Measurements from ENCODE around the gene NIM1K.

The NIM1K gene

GRCh38 chr5:43309637-43310036 lies 117.6 kb downstream of the NIM1K start:
- no peak for DNase-seq (ENCODE audit: extremely low spot score)
- TF ChIP-seq, protein P1, sequence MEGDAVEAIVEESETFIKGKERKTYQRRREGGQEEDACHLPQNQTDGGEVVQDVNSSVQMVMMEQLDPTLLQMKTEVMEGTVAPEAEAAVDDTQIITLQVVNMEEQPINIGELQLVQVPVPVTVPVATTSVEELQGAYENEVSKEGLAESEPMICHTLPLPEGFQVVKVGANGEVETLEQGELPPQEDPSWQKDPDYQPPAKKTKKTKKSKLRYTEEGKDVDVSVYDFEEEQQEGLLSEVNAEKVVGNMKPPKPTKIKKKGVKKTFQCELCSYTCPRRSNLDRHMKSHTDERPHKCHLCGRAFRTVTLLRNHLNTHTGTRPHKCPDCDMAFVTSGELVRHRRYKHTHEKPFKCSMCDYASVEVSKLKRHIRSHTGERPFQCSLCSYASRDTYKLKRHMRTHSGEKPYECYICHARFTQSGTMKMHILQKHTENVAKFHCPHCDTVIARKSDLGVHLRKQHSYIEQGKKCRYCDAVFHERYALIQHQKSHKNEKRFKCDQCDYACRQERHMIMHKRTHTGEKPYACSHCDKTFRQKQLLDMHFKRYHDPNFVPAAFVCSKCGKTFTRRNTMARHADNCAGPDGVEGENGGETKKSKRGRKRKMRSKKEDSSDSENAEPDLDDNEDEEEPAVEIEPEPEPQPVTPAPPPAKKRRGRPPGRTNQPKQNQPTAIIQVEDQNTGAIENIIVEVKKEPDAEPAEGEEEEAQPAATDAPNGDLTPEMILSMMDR (IDR thresholded peaks at IDR 0.05; ENCODE audit: control extremely low read depth, extremely low read depth, low read depth, missing control alignments) = no peak
- ChIA-PET CTCF (interaction anchor here (1.0 to 1.4 kb wide), 3 partner anchors 12 to 82 kb away, joined by 3 to 4 read pairs (median 3); no protein-coding TSS in a partner anchor), POLR2A (no interaction called here)

DNA sequence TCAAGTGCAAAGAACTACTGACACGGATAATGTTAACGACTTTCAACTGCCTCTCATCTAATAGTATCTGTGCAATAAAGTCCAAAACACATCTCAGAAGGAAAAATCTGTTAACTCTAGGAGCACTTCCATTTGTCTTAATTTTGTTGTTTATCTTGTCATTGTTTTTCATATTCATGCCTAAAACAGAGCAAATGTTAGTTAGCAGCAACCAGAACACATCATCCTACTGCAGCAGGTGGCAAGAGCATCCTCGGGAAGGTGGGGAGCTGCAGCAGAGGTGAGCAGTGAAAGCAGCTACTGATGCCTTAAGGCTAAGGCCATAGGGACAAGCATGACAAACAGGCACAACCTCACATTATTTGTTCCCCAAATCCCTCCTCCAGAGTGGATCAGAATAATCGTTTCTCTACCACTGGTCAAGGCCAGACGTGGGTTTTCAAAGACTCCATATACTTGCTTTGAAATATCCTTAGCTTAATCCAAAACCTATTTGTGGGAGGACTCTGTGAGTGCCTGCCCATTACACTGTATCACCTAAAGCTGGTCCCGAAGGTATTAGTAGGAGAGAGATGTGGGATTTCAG lies 120.1 kb downstream of the NIM1K start:
- TF ChIP-seq, protein P1 (IDR thresholded peaks at IDR 0.05; ENCODE audit: control extremely low read depth, extremely low read depth, low read depth, missing control alignments) = no peak
- POLR2A ChIA-PET = interaction anchor here (0.5 to 3.5 kb wide), 10 partner anchors 13 to 1475 kb away, joined by 3 to 16 read pairs (median 6); partner anchors contain the start of genes TMEM267 and ZNF131
- CTCF ChIA-PET = interaction anchor here (0.5 to 2.5 kb wide), 10 partner anchors 8 to 270 kb away, joined by 3 to 14 read pairs (median 4); no protein-coding TSS in a partner anchor
- no peak for DNase-seq (ENCODE audit: extremely low spot score)

DNA sequence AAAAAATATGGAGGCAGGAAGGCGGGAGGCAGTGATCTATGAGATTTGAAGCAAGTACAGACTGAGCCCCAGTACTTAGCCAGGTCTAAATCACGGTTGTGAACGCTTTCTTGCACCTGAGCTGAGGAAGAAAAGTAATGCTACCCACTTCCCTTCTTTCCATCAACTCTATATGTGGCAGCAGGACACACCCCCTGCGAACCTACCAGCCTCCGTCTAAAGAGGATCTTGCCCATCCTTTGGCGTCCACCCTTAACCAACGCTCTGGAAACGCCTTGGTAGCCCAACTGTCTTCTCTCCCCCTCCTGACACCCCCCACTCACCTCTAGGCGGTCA lies 120.6 kb downstream of the NIM1K start:
- TF ChIP-seq, protein P1 (IDR thresholded peaks at IDR 0.05; ENCODE audit: control extremely low read depth, extremely low read depth, low read depth, missing control alignments) = no peak
- CTCF ChIA-PET = interaction anchor here (1.0 to 2.5 kb wide), 12 partner anchors 9 to 319 kb away, joined by 3 to 14 read pairs (median 5); partner anchors contain the start of gene TMEM267
- POLR2A ChIA-PET = interaction anchor here (0.5 to 3.5 kb wide), 10 partner anchors 8 to 1476 kb away, joined by 3 to 16 read pairs (median 6); partner anchors contain the start of genes TMEM267 and ZNF131
- DNase-seq (ENCODE audit: extremely low spot score) = no peak

DNA sequence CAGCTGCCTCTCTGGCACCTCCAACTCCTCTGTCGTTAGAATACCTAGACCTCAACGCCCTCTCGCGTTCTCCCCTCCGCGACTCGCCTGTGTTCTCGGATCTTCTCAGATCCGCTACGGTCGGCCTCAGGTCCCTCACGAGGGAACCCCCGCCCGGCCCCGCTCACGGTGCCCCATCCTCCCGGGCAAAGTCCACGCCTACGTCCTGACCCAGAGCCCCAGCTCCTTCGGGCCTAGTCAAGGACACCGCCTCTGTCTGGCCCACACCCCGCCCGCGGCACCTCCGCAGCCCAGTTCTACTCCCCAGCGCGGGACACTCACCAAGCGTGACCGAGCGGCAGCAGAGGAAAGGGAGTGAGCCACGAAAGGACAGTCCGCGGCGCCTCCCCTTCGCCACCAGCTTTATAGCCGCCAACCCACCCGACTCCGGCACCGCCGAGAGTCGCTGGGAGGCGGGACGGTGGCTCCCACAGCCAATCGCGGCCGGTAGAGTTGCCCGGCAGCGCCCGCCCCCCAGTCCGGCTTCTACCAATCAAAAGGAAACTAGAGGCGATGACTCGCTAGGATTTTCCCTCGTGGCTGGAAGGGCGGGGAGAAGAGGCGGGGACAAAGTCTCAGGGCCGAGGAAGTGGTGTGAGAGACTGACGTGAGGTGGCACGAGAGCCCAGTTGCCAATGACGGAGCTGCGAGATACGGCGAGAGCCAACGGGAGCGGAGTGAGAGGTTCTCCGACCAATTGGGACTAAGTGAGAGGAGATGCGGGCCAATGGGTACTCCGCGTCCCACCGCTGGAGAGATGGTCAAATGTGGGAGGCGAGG lies 121.2 kb downstream of the NIM1K start, which contains the start of gene HMGCS1:
HMGCS1 (minus strand) TSS at position 378 of the 819 bp plus-strand sequence. CDS start 14,447 bp downstream, outside the sequence.
- TF ChIP-seq, protein P1 (IDR thresholded peaks at IDR 0.05; ENCODE audit: control extremely low read depth, extremely low read depth, low read depth, missing control alignments) = no peak
- POLR2A ChIA-PET = interaction anchor here (0.6 to 3.5 kb wide), 13 partner anchors 9 to 407 kb away, joined by 3 to 16 read pairs (median 6); partner anchors contain the start of genes NIM1K, TMEM267 and ZNF131
- CTCF ChIA-PET = interaction anchor here (1.0 to 2.5 kb wide), 12 partner anchors 9 to 318 kb away, joined by 3 to 14 read pairs (median 5); partner anchors contain the start of gene TMEM267
- DNase-seq (ENCODE audit: extremely low spot score) = peak; percentile 97

- ChIA-PET CTCF (interaction anchor here (1.1 to 2.5 kb wide), 7 partner anchors 10 to 318 kb away, joined by 3 to 14 read pairs (median 9); partner anchors contain the start of gene TMEM267), POLR2A (interaction anchor here (0.6 to 3.5 kb wide), 10 partner anchors 10 to 407 kb away, joined by 3 to 16 read pairs (median 6); partner anchors contain the start of genes NIM1K, TMEM267 and ZNF131)
- no peak for DNase-seq (ENCODE audit: extremely low spot score)
- TF ChIP-seq, protein P1 (IDR thresholded peaks at IDR 0.05; ENCODE audit: control extremely low read depth, extremely low read depth, low read depth, missing control alignments) = no peak
Measured at GRCh38 chr5:43313854-43314457, 121.9 kb downstream of the NIM1K start.

GRCh38 chr5:43314724-43315123 lies 122.7 kb downstream of the NIM1K start:
- ChIA-PET POLR2A (no interaction called here), CTCF (interaction anchor here (2.1 to 2.5 kb wide), 2 partner anchors 75 to 170 kb away, joined by 11 to 12 read pairs; partner anchors contain the start of gene TMEM267)
- DNase-seq (ENCODE audit: extremely low spot score) = no peak
- TF ChIP-seq, protein P1 (IDR thresholded peaks at IDR 0.05; ENCODE audit: control extremely low read depth, extremely low read depth, low read depth, missing control alignments) = no peak
